22Rv1 (cell line): Measurements from ENCODE around the gene TTC8.

ENCODE experiments used
- H3K27ac ChIP-seq: fragments of 450-650 bp; 2 replicates; pipeline ENCODE4 v1.5.1; 2017
- ZFX ChIP-seq: fragments of 450-650 bp; IDR thresholded peaks from 2 replicates; pipeline ENCODE4 v1.6.1; 2017; ENCODE audit warnings: antibody characterized with exemption, borderline replicate concordance
- TF ChIP-seq, protein P1 (sequence below): fragments of 450-650 bp; IDR thresholded peaks from 2 replicates; pipeline ENCODE4 v1.5.1; 2017; ENCODE audit warnings: mild to moderate bottlenecking

Gene TTC8

DNA sequence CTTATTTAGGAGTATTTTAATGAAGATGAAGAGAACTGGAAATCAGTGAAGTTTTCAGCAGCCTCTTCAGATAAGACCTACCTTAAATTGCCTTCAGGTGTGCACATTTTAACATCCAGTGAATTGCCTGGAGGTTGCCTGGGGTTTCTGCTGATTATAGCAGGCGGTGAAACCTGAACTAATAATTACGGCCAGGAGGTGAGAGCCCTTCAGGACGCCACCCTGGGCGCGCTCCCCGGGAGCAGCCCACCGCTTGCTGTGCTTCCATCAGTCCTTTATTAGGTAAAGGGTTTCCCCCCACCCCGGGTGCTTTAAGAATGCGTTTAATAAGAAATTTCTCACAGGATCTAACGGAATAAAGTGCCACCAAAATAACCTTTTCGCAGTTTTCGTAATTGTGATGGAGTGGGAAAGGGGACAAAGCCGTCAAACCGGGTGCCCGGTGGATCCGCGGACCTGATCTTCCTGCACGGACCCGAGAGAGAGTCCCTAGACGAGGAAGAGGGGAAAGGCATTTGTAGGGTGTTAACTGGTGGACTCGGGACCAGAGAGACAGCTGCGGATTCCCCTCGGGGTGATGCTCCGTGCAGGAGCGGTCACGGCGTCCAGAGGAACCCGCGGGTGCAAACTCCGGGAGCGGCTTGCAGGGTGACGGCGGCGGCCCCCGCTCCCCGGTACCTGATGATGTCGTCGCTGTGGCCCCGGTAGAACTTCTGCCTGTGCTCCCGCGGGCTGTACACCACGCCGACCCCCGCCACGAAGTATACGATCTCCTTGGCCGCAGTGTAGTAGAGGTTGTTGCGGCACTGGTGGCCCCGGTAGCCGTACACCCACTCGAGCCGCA, 32.6 kb upstream of the TTC8 start:
- no peak overlapping the region for H3K27ac ChIP-seq
- no peak for TF ChIP-seq ZFX
- TF ChIP-seq, protein P1, sequence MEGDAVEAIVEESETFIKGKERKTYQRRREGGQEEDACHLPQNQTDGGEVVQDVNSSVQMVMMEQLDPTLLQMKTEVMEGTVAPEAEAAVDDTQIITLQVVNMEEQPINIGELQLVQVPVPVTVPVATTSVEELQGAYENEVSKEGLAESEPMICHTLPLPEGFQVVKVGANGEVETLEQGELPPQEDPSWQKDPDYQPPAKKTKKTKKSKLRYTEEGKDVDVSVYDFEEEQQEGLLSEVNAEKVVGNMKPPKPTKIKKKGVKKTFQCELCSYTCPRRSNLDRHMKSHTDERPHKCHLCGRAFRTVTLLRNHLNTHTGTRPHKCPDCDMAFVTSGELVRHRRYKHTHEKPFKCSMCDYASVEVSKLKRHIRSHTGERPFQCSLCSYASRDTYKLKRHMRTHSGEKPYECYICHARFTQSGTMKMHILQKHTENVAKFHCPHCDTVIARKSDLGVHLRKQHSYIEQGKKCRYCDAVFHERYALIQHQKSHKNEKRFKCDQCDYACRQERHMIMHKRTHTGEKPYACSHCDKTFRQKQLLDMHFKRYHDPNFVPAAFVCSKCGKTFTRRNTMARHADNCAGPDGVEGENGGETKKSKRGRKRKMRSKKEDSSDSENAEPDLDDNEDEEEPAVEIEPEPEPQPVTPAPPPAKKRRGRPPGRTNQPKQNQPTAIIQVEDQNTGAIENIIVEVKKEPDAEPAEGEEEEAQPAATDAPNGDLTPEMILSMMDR = no peak

DNA sequence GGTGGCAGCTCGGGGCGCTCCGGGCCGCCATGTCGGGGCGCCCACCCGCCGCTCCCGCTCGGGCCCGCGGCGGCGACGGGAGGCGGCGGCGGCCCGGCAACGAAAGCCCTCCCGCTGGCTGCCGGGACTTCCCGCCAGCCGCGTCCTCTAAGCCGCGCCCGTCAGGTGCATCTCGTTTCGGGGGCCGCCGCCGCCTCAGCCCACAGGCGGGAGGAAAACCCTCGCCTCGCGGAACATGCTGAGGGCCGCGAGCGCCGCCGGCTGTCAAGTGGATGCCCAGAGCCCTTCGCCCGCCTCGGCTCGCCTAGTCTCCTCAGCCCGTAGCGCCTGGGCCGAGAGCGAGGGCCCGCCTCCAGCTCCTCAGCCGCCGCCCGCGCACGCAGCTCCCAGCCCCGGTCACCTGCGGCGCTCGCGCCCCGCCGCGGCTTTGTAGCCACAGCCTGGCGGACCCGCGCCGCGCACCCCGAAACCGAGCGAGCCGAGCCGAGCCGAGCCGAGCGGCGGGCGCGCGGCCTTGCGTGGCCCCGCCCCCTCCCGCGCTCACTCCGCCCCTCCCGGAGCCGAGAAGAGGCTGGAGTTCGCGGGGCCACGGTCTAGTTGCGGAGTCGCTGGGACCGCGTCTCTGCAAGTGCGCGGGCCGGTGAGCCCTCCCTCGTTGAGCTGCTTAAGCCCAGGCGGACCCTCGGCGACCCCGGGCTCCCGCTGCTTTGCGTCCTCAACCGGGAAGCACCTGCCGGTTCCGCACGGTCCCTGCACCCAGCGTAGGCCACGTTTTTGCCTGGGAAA, 31.8 kb upstream of the TTC8 start, which contains the start of gene EML5:
EML5 (minus strand) TSS at position 481 of the 786 bp plus-strand sequence; CDS start at position 31, 450 bp downstream.
- H3K27ac ChIP-seq = peak within 1 kb of the TSS; percentile 35
- no peak for TF ChIP-seq ZFX
- TF ChIP-seq, protein P1 = peak; percentile 54

DNA sequence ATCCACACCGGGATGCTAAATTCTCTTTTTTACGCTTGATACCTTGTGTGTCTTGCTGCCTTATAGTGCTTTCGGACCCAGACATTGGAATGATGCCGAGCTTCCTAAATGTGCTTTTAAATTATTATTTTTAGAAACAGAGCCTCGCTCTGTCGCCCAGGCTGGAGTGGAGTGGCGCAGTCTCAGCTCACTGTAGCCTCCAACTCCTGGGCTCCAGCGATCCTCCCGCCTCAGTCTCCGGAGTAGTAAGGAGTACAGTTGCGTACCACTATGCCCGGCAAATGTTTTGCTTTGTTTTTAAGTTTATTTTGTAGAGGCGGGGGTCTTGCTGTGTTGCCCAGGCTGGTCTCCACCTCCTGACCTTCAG, 31.2 kb upstream of the TTC8 start:
- TF ChIP-seq ZFX = no peak
- TF ChIP-seq, protein P1 = no peak
- peak overlapping the region; percentile 35 for H3K27ac ChIP-seq

DNA sequence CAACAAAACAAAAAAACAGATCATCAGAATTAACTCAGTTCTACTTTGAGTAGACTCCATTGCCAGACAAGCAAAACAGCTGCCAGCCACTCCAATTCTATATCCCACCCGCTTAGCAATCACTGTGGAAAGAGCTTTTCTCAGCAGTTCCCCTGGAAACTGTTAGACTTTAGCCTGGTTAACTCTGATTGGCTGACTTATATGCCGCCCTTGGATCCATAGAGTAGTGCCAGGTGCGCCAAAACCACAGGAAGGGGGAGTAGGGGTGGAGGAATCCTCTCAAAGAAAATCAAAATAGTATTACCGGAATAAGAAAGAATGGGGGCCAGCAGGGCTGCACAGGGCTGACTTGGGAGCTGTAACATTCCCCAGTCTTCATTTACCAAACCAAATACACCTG, 26.3 kb upstream of the TTC8 start:
- TF ChIP-seq, protein P1 = no peak
- TF ChIP-seq ZFX = no peak
- H3K27ac ChIP-seq = no peak overlapping the region

DNA sequence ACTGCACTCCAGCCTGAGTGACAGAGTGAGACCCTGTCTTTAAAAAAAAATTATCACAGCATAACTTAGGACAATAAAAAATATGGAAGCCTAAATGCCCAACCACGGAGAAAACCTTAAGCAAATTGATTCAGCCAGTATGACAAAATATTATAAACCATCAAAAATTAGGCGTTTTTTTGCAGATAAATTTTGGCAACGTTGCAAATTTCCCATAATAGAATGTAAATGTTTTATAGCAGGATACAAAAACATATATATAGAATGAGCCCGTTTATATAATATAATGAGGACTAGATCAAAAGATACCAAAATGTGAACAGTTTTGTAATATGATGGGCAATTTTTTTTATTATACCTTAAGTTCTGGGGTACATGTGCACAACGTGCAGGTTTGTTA, 24.9 kb upstream of the TTC8 start:
- H3K27ac ChIP-seq = no peak overlapping the region
- TF ChIP-seq, protein P1 = no peak
- TF ChIP-seq ZFX = no peak

DNA sequence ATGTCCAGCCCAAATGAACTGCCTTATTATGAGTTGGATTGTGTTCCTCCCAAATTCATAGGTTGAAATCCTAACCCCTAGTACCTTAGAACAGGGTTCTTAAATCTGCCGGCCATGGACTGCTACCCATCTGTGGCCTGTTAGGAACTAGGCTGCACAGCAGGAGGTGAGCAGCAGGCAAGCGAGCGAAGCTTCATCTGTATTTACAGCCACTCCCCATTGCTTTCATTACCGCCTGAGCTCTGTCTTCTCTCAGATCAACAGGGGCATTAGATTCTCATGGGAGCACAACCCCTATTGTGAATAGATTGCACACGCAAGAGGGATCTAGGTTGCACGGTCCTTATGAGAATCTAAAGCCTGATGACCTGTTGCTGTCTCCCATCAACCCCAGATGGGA, 21.9 kb upstream of the TTC8 start:
- TF ChIP-seq, protein P1 = no peak
- TF ChIP-seq ZFX = no peak
- no peak overlapping the region for H3K27ac ChIP-seq

DNA sequence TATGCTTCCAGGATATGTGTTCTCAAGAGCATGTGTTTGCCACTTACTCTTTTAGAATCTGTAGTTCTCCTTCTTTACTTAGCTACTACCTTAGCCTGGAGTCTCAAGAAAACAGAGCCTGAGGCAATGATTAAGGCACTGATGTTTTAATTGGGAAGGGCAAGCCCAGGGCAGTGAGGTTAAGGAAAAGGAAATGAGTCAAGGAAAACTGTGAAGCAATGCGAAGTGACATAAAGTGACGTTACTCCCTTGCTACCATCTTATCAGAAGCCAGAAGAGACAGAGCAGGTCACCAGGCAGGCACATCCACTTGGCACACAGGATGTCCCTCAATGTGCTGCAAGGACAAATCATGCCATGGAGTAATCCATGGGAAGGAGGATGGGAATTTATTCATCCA, 20.4 kb upstream of the TTC8 start:
- no peak overlapping the region for H3K27ac ChIP-seq
- TF ChIP-seq ZFX = no peak
- TF ChIP-seq, protein P1 = no peak
